DMS153 treated with DMSO at 0.1 percent for 48 hours (cell line): ENCODE data around the gene NDUFS7.

ENCODE experiments used
- DNase-seq: peaks from one replicate; lab custom pipeline; 2025; ENCODE audit not compliant: unreplicated experiment; lab: John Stamatoyannopoulos, UW

NDUFS7 gene

GRCh38 chr19:1364070-1364704 lies 19.5 kb upstream of the NDUFS7 start:
- DNase-seq: no peak

- DNase-seq: no peak
Observed at GRCh38 chr19:1365319-1366269, 18.1 kb upstream of the NDUFS7 start.

DNA sequence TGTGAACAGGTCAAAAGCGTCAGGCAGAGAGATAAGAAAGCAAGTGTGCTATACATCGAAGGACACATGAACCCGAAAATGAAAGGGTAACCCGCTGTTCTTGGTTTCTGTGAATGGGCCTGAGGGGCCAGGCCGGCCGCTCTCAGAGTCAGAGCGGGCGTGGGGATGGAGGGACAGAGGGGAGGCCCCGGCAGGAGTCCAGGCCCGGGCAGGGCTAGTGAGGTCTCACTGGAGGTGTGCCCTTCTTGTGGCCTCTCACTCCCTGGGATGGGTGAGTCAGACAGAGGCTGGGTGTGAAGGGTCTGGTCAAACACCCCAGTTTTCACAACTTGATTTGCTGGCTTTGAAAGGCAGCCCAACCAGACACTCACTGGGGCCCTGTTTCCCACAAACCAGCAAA lies 17.4 kb upstream of the NDUFS7 start:
- DNase-seq: no peak

- DNase-seq: no peak
Observed at GRCh38 chr19:1366899-1367870, 16.5 kb upstream of the NDUFS7 start.

DNA sequence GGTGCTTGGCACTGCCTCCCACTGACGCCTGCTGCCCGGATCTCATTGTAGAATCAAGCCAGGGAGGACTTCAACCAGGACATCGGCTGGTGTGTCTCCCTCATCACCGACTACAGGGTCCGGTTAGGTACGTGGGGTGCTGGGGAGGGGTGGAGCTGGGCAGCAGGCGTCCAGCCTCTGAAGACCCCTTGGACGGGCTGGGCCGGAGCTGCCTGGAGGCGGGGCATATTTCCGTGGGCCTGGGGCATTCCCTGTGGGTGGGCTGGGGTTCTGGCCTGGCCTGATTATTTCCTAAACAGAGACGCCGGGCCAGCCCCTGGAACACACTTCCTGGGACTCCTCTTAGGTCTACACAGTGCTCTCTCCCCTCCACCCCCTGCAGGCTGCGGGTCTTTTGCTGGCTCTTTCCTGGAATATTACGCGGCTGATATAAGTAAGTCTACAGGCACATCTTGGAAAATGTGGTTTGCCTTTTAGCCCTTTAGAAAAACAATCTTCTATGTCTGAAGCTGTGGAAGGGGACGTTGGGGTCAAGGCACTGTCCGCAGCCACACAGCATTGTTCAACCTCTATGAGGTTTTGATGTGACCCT lies 14.4 kb upstream of the NDUFS7 start:
- no peak for DNase-seq

DNA sequence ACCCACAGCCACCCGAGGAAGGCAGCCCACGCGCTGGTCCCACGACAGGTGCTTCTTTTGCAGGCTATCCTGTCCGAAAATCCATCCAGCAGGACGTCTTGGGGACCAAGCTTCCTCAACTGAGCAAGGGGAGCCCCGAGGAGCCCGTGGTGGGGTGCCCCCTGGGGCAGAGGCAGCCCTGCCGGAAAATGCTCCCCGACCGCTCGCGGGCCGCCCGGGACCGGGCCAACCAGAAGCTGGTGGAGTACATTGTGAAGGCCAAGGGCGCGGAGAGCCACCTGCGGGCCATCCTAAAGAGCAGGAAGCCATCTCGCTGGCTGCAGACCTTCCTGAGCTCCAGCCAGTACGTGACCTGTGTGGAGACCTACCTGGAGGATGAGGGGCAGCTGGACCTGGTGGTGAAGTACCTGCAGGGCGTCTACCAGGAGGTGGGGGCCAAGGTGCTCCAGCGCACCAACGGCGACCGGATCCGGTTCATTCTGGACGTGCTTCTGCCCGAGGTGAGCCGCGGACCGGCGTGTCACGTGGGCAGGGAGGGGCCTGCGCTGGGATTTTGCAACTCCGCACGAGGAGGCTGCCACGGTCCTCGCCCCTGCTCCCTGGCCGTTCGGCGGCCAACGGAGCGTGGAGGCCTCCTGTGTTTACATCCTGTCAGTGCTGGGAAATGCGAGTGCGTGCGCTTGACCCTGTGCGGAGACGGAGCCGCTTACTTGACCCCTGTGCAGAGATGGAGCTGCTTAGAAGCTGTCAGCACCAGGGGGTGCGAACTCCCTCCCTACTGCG lies 12.9 kb upstream of the NDUFS7 start:
- no peak for DNase-seq

DNA sequence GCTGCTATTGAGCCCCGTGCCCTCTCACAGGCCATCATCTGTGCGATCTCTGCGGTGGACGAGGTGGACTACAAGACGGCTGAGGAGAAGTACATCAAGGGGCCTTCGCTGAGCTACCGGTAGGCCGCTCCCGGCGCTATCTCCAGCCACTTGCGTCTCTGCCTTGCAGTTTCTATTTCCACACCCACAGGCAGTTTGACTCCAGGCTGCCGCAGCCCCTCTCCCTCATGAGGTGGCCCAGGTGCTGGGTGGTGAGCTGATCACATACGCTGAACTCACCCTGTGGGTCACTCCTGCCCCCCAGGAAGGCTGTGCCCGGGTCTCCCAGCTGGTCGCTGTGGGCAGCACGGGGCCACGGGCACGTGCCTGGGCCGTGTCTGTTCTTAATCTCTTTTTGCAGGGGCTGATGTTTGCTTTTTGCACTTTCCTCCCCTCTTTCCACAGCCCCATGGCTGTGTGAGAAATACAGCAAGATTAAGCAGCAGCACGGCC lies 10.6 kb upstream of the NDUFS7 start:
- no peak for DNase-seq

- DNase-seq: no peak
Observed at GRCh38 chr19:1373534-1374249, 10.0 kb upstream of the NDUFS7 start.

DNA sequence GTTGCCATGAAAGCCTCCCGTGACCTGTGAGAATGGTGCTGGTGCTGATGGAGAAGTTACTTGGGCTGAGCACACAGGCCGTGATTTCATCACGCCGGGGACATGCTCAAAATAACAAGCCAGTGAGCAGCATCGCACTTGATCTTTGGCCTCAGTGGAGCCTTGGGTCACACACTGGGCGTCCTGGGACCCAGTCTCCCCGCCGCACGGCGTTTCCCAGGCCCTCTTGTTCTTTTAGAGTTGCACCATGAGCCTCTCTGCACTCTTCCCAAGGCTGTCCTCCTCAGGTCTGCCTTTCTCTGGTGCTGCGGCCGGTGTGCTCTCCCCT lies 9.5 kb upstream of the NDUFS7 start:
- DNase-seq: no peak

DNA sequence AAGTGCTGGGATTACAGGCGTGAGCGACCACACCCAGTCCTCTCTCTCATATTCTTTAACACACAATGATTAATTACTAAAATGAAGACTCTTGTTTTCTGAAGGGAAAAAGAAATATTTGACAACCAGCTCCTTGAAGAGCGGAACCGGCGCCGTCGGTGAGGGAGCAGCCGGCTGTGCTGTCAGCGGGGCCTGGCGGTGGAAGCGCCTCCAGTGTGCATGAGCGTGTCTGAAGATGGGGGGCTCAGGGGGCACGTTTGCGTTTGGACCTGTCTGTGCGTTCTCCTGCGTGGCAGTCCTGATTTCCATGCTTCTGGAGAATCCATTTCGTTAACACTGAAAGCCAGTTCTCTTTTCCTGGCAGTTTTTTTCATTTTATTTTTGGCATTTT lies 7.3 kb upstream of the NDUFS7 start:
- no peak for DNase-seq

GRCh38 chr19:1377176-1377964 lies 6.3 kb upstream of the NDUFS7 start:
- no peak for DNase-seq

DNA sequence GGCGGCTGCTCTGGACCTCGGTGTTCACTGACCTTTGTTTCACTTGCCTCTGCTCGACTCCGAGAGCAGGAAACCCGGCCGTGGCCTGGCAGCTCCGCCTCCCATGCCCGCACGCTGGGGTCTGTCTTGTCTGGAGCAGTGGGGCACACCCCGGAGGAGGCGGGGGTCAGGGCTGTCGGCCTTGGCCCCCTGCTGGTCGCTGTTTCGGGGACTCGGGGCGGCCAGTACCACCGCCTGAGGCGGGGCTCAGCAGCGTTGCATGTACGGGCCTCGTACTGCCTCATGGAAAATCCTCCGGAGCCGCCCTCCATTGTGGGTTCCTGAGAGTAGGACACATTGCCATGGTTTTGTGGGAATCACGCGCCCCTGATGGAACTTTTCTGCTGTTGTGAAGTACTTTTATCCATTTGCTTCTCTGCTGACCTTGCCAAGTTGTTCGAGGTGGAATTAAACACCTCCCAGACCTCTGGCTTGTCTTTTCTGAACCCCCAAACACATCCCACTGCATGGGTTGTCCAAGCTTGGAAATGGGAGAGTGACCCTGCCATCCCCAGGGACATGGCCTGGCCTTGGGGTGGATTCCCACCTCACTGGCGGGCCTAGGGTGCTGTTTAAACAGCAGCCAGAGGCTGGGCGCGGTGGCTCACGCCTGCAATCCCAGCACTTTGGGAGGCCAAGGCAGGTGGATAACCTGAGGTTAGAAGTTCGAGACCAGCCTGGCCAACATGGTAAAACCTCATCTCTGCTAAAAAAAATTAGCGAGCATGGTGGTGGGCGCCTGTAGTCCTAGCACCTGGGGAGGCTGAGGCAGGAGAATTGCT lies 5.5 kb upstream of the NDUFS7 start:
- no peak for DNase-seq

GRCh38 chr19:1379126-1379905 lies 4.4 kb upstream of the NDUFS7 start:
- DNase-seq: no peak

DNA sequence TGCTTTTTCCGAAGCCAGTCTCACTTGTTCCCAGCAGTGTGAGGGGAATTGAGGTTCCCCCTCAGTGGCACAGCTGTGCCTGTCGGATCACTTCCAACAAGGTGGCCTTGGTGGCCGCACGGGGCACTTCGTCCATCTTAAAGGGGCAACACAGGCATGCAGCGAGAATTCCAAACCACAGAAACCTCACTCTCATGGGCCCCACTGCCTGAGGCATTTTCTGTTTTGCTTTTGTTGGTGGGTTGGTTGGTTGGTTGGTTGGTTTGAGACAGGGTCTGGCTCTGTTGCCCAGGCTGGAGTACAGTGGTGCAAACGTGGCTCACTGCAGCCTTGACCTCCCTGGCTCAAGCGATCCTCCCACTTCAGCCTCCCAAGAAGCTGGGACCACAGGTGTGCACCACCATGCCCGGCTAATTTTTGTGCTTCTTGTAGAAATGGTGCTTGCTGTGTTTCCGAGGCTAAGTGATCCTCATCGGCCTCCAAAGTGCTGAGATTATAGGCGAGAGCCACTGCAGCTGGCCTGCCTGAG lies 3.7 kb upstream of the NDUFS7 start:
- DNase-seq: no peak

DNA sequence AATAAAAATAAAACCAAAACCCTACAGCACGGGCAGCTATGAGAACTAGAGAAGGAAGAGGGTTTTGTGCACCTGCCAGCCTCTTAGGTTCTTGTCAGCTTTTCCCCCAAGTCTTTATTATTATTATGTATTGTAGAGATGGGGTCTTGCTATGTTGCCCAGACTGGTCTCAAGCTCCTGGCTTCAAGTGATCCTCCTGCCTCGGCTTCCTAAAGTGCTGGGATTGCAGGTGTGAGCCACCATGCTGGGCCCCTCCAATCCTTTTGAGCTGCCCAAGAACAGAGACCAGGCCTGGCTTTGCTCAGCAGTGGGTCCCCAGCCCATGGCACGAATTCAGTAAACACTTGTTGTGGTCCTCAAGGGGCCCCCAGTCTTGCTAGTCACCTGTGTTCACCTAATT lies 1.5 kb upstream of the NDUFS7 start:
- no peak for DNase-seq

DNA sequence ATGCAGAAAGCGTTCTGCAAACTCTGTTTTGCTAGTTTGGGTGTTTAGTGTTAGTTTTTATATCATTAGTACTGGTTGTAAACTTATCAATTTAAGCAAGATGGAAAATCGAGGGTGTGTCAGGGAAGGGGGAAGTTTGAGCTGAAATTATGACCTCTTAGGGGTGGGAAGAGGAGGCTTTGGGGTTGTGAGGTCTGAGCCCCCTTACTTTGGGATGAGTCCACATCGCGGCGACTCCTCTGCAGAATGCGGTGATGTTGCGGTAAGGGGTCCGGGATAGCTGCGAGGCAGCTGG lies 743 bp upstream of the NDUFS7 start:
- no peak for DNase-seq

GRCh38 chr19:1384085-1384462 lies 367 bp downstream of the NDUFS7 start:
- DNase-seq: no peak
